SU-DHL-6 (cell line): ENCODE results near the gene FGF1.

Experiments used
- H2AFZ ChIP-seq: fragments of 200-600 bp; sonication (generic); 2 replicates; pipeline ENCODE4 v1.6.1; 2014; ENCODE audit warnings: low read depth, mild to moderate bottlenecking, moderate library complexity, mixed read lengths, antibody characterized with exemption, low read length; ENCODE audit not compliant: severe bottlenecking
- H3F3A ChIP-seq: fragments of 200-600 bp; shearing (Covaris generic); 2 replicates; pipeline ENCODE4 v1.6.0; 2016; ENCODE audit warnings: antibody characterized with exemption, mild to moderate bottlenecking; ENCODE audit not compliant: insufficient read depth
- H3K27ac ChIP-seq: fragments of 200-600 bp; sonication (generic); 2 replicates; pipeline ENCODE4 v1.5.1; 2016; ENCODE audit warnings: low read depth, mild to moderate bottlenecking, low read length, moderate library complexity, mixed read lengths
- H3K27me3 ChIP-seq: fragments of 200-600 bp; sonication (generic), shearing (Covaris generic); 2 replicates; pipeline ENCODE4 v1.6.0; 2014; ENCODE audit warnings: mild to moderate bottlenecking, low read length
- H3K36me3 ChIP-seq: fragments of 200-600 bp; sonication (generic); 2 replicates; pipeline ENCODE4 v1.6.1; 2014; ENCODE audit warnings: mild to moderate bottlenecking, low read length, mixed read lengths
- H3K4me2 ChIP-seq: fragments of 300-600, 200-600 bp; shearing (Covaris generic), sonication (generic); 2 replicates; pipeline ENCODE4 v1.6.0; 2014; ENCODE audit warnings: low read length, low read depth, mild to moderate bottlenecking; ENCODE audit not compliant: poor library complexity, severe bottlenecking
- H3K4me3 ChIP-seq: fragments of 200-600 bp; sonication (generic); 2 replicates; pipeline ENCODE4 v1.5.1; 2014; ENCODE audit warnings: antibody characterized with exemption, low read length, mild to moderate bottlenecking, mixed read lengths; ENCODE audit not compliant: insufficient read depth, poor library complexity, severe bottlenecking
- H3K79me2 ChIP-seq: fragments of 200-600 bp; sonication (generic); 2 replicates; pipeline ENCODE4 v1.6.1; 2014; ENCODE audit warnings: mild to moderate bottlenecking, low read length, moderate library complexity; ENCODE audit not compliant: insufficient read depth
- H3K9ac ChIP-seq: fragments of 200-600 bp; sonication (generic); 2 replicates; pipeline ENCODE4 v1.7.0; 2014; ENCODE audit warnings: mild to moderate bottlenecking, low read length
- H3K9me2 ChIP-seq: fragments of 200-600 bp; sonication (generic); replicated peaks from 2 replicates; pipeline ENCODE4 v1.6.1; 2014; ENCODE audit warnings: low read length; ENCODE audit not compliant: insufficient read depth
- H3K9me3 ChIP-seq: fragments of 200-600 bp; sonication (generic); 2 replicates; pipeline ENCODE4 v1.6.1; 2014; ENCODE audit warnings: low read length, mixed read lengths; ENCODE audit not compliant: insufficient read depth
- H4K20me1 ChIP-seq: fragments of 200-600 bp; sonication (generic); 2 replicates; pipeline ENCODE4 v1.6.1; 2014; ENCODE audit warnings: low read depth, mild to moderate bottlenecking, antibody characterized with exemption, low read length, moderate library complexity, mixed read lengths
- EZH2phosphoT487 ChIP-seq: fragments of 200-600 bp; sonication (generic), shearing (Covaris generic); conservative IDR thresholded peaks from 2 replicates; pipeline ENCODE4 v1.6.1; 2018; ENCODE audit warnings: mild to moderate bottlenecking, antibody characterized with exemption, low read length, moderate library complexity, mixed read lengths
- TF ChIP-seq, protein P1 (sequence below): fragments of 200-600 bp; sonication (generic); IDR thresholded peaks from one replicate; pipeline ENCODE4 v1.5.1; 2017; ENCODE audit warnings: antibody characterized with exemption, mild to moderate bottlenecking, low read length, moderate library complexity; ENCODE audit not compliant: insufficient read depth, poor library complexity, severe bottlenecking

Gene FGF1

DNA sequence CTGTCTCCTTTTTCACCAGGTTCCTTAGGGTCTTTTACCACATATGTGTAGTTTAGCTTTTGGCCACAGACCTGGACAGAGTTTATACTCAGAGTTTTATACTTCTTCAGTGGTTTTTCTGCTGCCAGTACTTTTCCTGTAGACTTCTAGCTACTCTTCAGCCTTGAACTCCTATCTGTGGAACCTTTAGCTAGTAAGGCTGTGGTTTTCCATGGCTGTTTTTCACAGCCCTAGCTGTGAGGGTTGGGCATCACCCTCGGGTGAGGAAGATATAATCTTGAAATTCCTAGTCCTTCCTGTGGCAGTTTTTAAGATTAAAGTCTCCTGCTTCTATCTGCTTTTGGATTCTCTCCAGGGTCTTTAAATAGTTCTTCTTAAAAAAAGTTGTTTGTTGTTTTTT, 109.1 kb downstream of the FGF1 start:
- Histone ChIP-seq H3K27ac (no peak overlapping the region), H3K4me3 (no peak overlapping the region), H3F3A (no peaks in the 10 kb centered on the region), H3K4me2 (no peak overlapping the region), H3K9me3 (no peaks in the 10 kb centered on the region), H3K79me2 (no peaks in the 10 kb centered on the region), H4K20me1 (no peaks in the 10 kb centered on the region), H3K9ac (no peak overlapping the region), H2AFZ (no peak overlapping the region), H3K36me3 (no peaks in the 10 kb centered on the region), H3K27me3 (no peaks in the 10 kb centered on the region), H3K9me2 (no peaks in the 10 kb centered on the region)
- TF ChIP-seq, protein P1, sequence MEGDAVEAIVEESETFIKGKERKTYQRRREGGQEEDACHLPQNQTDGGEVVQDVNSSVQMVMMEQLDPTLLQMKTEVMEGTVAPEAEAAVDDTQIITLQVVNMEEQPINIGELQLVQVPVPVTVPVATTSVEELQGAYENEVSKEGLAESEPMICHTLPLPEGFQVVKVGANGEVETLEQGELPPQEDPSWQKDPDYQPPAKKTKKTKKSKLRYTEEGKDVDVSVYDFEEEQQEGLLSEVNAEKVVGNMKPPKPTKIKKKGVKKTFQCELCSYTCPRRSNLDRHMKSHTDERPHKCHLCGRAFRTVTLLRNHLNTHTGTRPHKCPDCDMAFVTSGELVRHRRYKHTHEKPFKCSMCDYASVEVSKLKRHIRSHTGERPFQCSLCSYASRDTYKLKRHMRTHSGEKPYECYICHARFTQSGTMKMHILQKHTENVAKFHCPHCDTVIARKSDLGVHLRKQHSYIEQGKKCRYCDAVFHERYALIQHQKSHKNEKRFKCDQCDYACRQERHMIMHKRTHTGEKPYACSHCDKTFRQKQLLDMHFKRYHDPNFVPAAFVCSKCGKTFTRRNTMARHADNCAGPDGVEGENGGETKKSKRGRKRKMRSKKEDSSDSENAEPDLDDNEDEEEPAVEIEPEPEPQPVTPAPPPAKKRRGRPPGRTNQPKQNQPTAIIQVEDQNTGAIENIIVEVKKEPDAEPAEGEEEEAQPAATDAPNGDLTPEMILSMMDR = no peak
- TF ChIP-seq EZH2phosphoT487 = no peak

DNA sequence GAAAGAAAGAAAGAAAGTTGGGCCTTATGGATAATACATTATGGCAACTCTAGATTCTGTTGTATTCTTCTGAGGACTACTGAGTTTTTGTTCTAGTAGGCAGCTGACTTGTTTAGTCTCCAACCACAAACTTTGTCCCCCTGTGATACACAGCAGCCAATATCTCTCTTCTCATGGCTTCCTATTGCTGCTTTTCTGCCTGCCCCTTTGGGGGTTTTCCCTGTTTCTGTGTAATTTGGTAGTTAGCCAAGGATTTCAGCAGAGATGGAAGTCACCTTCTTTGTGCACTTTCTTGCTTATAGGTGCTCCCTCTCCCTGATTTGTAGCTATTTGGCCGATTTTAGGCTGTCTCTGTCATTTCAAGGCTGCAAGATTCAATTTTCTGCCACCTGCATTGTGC, 109.6 kb downstream of the FGF1 start:
- Histone ChIP-seq H3K9ac (no peak overlapping the region), H3F3A (no peaks in the 10 kb centered on the region), H3K27ac (no peak overlapping the region), H3K36me3 (no peaks in the 10 kb centered on the region), H4K20me1 (no peaks in the 10 kb centered on the region), H2AFZ (no peak overlapping the region), H3K4me2 (no peak overlapping the region), H3K4me3 (no peak overlapping the region), H3K27me3 (no peaks in the 10 kb centered on the region), H3K79me2 (no peaks in the 10 kb centered on the region), H3K9me3 (no peaks in the 10 kb centered on the region), H3K9me2 (no peaks in the 10 kb centered on the region)
- TF ChIP-seq, protein P1 = no peak
- no peak for TF ChIP-seq EZH2phosphoT487

DNA sequence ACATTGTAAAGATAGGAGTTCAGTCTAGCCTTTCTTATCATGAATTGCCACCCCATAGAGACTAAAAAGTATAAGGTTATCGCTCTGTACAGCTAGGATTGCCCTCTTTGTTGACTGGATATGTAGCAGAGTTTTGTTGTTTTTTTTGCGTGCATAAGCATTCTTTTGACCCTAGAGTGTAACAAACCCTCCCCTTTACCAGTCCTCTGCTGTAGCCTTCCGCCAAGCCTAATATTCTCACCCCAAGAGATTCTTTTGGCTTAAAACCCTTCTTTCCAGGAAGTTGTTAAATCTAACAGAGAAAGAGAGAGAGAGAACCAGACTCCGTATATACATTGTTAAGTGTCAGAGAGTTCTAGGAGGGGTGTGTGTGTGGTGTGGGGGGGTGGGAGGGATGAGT, 113.9 kb downstream of the FGF1 start:
- Histone ChIP-seq H3K4me2 (no peak overlapping the region), H4K20me1 (no peaks in the 10 kb centered on the region), H3K9me2 (no peaks in the 10 kb centered on the region), H3K27me3 (no peaks in the 10 kb centered on the region), H3F3A (no peaks in the 10 kb centered on the region), H3K9ac (no peak overlapping the region), H2AFZ (no peak overlapping the region), H3K9me3 (no peaks in the 10 kb centered on the region), H3K27ac (no peak overlapping the region), H3K79me2 (no peaks in the 10 kb centered on the region), H3K4me3 (no peak overlapping the region), H3K36me3 (no peaks in the 10 kb centered on the region)
- TF ChIP-seq, protein P1 = no peak
- no peak for TF ChIP-seq EZH2phosphoT487

DNA sequence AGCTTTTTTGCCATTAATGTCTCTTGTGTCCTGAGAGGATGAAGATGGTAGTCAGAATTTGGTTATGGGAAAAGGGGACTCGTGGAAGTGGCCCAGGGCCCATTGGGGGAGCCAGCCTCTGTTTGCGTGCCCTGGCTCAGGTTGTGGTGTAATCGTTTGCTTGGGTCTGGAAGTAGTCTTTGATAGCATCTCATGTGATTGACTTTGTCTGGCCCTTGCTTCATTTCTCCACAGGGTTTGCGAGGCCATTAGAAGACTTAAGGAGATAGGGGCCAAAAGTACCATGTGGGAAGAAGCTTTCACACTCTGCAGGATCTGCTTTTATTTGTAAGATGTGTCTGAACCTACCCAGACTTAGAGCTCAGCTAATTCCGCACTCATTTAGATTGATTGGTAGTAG, 114.5 kb downstream of the FGF1 start:
- H2AFZ ChIP-seq = no peak overlapping the region
- no peaks in the 10 kb centered on the region for H3K9me2 ChIP-seq
- TF ChIP-seq, protein P1 = no peak
- TF ChIP-seq EZH2phosphoT487 = no peak
- H4K20me1 ChIP-seq = no peaks in the 10 kb centered on the region
- H3K9me3 ChIP-seq = no peaks in the 10 kb centered on the region
- H3F3A ChIP-seq = no peaks in the 10 kb centered on the region
- H3K9ac ChIP-seq = no peak overlapping the region
- no peak overlapping the region for H3K27ac ChIP-seq
- no peak overlapping the region for H3K4me3 ChIP-seq
- H3K27me3 ChIP-seq = no peaks in the 10 kb centered on the region
- H3K36me3 ChIP-seq = no peaks in the 10 kb centered on the region
- no peak overlapping the region for H3K4me2 ChIP-seq
- H3K79me2 ChIP-seq = no peaks in the 10 kb centered on the region
